HG03280 (cell line): ENCODE results near the gene GAB2.
"Not testable (repeated sequence)": the region's sequence is repeated elsewhere in the genome, so short reads cannot be mapped to it uniquely, and the experiment has no call there.

Experiments
- ATAC-seq: cut with Tn5 transposase; IDR thresholded peaks from one replicate; pipeline ENCODE4 v1.9.1; 2021; ENCODE audit warnings: mild to moderate bottlenecking, moderate library complexity; ENCODE audit not compliant: unreplicated experiment

The GAB2 gene

DNA sequence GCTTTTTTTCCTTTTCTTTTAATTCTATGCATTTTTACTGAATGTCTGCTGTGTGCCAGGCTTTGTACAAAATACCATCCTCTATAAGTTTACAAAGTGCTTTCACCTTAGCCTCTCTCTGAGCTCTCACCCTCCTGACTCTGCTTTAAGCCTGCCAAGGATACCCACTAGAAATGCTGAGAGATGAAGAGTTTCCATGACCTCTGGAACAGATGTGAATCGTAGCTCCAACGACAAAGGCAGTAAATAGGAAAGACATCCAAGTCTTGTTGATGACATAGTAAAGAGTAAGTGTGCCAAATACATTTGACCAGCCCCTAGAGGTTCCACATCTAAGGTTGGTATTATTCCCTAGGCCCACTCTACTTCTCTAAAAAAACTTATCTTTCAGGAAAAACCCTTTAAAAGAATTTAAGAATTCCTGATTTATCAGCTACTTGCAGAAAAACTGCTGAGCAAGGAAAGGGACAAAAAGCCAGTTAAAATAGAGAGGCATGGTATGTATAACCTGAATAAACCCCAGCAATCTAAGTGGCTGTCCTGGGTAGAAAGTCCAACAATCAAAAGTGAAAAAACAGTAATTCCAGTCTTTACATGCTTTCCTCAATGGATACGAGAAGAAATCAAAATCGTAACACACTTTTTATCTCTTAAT is 45.4 kb downstream of the GAB2 start:
- ATAC-seq: no peak

DNA sequence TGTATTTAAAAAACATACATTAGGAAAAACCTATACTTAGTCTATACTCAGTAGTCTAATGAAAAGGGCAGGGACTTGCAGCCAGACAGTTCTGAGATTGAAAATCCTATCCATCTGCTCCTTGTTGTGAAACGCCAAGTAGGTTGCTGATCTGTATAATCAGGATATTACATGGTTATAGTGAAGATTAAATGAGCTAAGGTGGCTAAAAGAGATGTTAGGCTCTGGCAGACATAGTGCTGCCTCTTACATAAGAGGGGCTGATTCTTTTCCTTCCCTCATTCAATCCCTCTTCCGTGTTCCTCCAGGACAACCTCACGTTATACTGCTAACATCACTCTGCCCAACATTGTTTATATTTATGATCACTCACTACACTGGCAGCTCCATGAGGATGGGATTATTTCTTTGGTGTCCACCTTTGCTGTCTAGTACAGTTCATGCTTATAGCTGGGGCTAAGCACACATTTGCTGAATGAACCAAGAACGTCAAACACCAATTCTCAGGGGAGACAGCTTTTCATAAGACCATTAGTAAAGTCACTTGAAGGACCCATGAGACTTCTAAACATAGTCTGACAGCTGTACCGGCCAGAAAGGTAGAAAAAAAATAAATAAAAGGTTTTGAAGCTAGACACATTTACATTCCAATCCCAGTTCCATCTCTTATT is 46.3 kb downstream of the GAB2 start:
- no peak for ATAC-seq

DNA sequence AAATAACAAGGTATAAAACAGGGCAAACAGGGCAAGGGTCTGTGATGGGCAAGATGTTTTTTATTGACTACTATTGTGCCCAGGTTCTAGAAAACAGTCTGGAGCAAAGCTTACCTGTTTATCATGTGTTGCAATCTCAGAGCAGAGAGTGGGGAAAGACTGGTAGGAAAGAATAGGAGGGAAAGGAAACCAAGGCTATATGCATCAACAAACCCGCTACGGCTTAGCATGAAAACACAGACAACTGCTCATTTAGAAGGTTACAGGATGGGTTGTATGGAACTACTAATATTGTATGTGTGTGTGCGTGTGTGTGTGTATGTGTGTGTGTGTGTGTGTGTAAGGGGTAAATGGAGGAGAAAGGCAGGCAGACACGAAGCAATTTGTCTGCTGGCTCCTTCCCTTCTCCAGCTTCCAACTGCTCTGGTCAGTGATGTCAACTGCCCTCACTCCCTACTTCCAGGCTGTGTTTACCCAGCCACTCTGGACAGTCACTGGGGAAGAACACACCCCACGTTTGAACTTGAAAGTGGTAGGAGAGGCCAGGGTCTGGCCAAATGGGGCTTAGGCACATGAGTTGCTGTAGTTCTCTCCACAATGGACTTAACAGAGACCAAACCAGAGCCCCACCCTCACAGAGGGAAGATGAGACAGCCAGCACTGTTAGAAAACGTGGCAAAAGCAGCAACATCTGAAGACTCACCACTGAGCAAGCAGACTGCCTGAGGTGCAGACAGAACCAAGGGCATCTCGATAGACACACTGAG is 47.0 kb downstream of the GAB2 start:
- no peak for ATAC-seq

DNA sequence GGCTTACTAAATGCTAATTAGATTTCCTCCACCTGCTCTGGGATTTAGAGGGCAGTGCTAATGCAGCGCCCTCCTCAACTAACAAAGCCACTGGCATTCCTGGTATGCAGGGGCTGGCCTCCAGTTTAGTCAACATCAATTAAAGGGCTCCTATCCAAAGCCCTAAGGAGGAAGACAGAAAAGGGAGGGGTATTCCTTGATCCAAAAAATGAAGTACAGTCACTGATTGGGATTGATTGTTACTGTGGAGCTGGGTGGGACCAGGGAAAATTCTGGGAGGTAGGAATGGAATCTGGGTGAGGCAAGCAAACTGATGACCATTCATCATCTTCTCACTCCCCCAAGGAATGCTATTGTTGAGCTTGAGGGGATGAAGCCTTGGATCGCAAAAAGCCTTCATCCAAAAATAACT is 52.2 kb downstream of the GAB2 start:
- no peak for ATAC-seq

DNA sequence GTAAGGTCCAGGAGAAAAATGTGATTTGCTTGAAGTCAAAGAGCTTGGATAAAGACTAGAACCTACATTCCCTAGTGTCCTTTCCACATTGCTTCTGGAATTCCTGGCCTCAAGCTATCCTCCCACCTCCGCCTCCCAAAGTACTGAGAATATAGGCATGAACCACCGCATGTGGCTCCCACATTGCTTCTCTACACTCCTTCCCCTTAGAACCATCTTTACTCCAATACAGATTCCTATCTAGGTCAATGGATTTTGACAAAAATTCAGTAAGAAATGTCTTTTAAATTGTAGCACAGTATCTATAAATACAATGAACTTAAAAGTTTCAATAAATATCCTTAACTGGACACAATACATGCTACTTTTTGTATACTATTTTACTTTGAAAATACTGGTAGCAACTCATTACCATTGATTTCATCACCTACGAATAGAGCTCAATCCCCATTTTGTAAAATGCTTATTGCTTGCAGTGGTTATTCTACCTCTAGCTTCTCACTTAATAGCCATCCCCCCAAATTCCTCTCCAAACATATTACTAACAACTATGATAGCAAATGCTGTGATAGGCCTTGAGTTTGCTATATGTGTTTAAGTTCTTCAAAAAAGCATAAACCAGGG is 53.4 kb downstream of the GAB2 start:
- ATAC-seq: no peak

DNA sequence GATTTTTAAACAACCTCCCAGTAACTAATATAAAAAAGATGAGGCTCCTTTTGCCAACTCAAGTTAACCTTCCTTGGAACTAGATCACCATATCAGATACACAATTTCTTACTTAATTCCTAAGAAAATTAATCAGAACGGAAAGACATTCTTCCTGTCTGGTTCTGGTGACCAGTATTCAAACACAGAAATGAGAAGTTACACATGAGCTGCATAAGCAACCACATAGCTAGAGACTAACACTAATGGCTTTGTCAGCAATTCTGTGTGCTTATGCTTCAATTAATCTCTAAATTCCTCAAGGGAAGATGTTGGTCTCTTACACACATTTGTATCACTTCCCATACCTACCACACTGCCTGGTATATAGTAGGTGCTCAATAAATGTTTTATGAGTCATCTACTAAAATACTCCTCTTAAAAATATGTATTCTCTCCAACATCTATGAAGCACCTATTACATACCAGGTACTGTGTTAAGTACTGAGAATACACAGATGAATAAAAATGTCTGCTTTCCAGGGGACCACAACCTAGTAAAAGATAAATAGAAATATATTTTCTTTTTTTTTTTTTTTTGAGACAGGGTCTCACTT is 54.5 kb downstream of the GAB2 start:
- ATAC-seq: no peak

DNA sequence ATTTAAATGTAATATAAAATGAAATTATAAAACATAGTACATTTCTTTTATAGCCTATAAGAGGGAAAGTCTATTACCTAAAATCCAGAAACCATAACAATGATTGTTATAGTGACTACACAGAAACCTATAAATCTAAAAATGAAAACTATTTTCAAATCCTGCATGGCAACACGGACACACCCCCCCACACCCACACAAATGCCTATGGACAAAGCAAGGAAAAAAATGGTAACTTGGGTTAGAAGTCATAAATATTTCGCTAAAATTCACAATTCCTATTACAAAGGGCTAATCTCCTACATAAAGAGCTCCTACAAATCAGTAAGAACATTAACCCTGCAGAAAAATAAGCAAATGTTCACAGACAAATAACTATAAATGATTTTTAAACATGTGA is 56.4 kb downstream of the GAB2 start:
- no peak for ATAC-seq

DNA sequence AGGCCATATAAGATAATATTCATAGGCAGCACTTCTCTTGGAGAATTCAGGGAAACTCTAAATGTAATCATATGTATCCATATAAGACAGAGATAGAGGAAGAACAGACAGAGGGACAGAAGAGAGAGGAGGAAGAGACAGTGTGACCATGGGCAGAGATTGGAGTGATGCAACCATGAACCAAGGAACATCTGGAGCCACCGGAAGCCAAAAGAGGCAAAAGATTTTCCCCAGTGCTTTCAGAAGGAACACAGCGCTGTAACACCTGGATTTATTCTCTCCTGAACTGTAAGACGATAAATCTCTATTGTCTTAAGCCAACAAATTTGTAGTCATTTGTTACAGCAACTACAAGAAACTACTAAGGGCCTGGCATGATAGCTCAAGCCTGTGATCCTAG is 57.7 kb downstream of the GAB2 start:
- no peak for ATAC-seq

DNA sequence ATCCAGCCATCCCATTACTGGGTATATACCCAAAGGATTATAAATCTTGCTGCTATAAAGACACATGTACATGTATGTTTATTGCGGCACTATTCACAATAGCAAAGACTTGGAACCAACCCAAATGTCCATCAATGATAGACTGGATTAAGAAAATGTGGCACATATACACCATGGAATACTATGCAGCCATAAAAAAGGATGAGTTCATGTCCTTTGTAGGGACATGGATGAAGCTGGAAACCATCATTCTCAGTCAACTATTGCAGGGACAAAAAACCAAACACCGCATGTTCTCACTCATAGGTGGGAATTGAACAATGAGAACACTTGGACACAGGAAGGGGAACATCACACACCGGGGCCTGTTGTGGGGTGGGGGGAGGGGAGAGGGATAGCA is 59.7 kb downstream of the GAB2 start:
- ATAC-seq: not testable (repeated sequence)

DNA sequence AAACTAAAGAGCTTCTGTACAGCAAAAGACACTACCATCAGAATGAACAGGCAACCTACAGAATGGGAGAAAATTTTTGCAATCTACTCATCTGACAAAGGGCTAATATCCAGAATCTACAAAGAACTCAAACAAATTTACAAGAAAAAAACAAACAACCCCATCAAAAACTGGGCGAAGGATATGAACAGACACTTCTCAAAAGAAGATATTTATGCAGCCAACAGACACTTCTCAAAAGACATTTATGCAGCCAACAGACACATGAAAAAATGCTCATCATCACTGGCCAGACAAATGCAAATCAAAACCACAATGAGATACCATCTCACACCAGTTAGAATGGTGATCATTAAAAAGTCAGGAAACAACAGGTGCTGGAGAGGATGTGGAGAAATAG is 60.2 kb downstream of the GAB2 start:
- not testable (repeated sequence) for ATAC-seq

DNA sequence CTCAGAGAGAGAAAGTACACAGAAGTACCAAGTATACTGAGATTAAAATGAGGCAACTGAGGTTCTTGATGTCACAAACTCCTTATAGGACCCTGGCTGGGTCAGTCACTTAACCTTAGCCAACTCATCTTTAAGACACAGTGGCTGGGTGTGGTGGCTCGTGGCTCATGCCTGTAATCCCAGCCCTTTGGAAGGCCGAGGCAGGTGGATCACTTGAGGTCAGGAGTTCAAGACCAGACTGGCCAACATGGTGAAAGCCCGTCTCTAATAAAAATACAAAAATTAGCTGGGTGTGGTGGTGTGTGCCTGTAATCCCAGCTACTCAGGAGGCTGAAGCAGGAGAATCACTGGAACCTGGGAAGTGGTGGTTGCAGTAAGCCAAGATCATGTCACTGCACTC is 61.9 kb downstream of the GAB2 start:
- not testable (repeated sequence) for ATAC-seq

DNA sequence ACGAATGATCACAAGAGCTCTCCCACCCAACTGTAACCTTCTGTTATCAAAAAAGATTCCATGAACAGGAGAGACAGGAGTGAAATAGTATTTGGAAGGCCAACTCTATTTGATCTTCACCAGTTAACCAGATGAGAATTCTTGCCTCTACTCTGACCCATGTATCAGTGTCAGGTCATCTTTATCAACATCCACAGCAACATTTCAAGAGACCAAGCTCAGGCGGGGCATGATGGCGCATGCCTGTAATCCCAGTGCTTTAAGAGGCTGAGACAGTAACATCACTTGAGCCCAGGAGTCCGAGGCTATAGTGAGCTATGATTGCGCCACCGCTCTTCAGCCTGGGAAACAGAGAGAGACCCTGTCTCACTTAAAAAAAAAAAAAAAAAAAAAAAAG is 62.3 kb downstream of the GAB2 start:
- no peak for ATAC-seq

DNA sequence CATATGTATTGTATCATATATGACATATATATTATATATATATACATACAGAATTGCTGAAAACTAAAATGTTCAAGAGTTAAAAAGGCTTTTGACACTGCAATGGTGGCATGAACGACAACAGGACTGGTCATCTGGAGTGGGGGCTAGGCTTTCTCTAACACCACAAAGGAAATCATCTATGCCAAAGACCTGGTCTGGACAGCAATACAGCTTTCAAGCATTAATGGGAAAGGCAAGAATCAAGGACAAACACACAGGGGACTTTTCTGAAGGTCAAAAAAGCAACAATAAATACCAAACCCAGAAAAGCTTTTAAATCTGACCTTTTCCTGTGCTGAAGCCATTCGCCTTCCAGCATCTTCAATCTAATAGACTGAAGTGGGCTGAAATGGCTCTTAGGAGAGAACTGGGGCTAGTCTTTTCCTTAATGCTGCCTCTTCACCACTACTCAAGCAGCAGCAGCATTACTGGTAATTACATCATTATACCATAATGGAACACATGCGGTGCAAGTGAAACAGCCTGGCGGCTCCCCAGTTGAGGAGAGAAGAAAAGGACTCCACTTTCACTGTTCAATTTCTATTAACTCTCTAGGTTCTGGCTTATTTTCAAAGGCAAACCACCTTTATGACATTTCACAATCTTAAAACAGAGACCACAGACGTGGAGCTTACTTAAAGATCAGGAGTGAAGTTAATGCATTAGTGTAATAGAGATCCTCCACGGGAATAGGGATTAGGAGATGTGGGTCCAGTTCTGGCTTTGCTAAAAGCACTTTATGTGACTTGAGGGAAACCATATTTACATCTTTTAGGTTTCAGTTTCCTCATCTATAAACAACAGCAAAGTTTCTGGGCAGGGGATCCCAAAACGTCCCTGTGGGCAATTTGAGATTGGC is 63.0 kb downstream of the GAB2 start:
- no peak for ATAC-seq

DNA sequence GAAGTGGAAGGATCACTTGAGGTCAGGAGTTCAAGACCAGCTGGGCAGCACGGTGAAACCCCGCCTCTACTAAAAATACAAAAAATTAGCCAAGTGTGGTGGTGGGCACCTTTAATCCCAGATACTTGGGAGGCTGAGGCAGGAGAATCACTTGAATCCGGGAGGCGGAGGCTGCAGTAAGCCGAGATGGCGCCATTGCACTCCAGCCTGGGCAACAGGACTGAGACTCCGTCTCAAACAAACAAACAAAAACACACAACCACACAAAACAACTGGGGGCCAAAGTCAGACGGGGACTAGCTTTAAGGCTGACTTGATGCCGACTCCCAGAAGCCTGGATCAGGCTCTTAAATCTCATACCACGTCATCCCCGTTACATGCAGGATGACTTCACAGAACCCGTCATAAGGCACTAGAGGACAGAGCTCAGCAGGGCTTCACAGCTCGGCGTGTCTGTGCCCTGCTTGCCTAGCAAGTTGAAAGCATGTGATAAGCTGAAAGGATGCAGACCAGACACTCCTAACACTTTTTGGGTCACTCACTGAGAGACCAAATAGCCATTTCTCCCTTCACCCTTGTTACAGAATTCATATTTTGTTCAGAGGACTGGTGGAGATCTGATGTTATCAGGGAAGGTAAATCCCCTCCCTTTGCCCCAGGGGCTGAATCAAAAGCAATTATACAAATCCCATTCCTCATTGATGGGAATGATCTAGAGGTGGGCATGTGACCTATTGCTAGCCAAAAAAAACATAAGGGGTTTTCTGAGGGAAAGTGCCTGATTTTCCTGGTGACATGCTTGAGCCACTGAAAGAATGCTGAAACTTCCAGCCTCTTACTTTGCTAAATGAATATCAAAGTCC is 65.4 kb downstream of the GAB2 start:
- ATAC-seq: no peak

DNA sequence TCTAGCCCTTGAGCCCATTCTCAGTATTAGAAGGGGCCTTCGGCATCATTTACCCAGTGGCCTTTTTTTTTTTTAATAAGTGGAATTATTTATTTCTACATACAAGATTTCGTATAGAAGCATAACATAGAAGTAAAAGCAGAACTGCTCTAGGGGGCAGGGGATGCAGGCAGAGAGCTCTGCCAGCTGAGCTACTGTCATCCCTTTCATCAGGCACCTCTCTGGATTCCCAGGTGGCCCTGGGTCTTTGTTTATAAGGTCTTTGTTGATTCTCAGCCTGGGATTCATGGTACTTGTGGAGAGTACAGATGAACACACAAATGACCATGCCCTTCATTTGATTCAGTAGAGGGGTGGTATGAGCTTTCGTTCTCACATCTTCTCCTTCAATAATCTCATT is 66.4 kb downstream of the GAB2 start:
- no peak for ATAC-seq

DNA sequence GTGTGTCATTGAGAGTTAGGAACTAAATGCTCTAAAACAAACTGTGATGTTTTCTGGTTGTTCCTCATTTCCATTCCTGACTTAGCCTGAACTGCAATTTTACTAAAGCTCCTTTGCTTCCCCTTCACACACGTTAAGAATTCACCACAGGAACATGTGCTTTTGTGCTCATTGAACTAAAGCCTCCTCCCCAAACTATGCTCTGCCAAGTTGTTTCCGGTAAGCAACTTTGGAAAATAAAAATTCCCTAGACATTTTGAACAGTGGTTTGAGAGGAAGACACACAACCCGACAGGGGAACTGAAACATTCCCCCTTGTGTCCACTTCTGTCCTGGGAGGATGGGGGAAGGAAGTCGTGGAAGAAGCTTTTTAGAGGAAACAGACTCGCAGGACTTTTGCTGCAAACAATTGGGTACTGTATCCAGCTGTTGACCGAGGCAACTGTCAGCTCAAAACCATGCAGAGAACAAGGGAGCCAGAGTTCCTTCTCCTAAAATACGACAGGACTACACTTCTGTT is 66.9 kb downstream of the GAB2 start:
- no peak for ATAC-seq

DNA sequence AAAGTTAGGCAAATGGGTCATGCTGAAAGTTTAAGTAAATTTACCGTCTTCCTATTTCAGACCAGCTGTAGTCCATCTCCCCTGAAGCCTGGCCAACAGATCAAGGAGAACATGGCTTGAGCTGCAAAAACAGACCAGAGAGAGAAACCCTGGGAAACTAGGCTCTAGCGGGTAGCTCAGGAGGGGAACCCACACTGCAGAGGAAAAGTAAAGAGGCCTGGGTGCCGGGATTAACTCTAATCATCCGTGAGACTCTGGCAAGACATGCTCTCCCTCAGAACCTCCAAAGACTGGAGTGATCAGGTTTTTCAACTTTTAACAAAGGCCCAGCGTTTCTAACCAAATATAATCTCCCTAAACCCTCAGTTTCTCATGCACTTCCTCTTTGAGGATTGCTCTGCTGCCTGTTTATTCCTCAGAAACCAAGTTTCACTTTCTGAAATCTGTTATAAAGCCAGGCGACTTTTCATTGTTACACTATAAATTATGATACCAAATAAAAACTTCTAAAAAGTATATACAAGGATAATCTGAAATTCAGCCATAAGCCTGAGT is 67.5 kb downstream of the GAB2 start:
- no peak for ATAC-seq

DNA sequence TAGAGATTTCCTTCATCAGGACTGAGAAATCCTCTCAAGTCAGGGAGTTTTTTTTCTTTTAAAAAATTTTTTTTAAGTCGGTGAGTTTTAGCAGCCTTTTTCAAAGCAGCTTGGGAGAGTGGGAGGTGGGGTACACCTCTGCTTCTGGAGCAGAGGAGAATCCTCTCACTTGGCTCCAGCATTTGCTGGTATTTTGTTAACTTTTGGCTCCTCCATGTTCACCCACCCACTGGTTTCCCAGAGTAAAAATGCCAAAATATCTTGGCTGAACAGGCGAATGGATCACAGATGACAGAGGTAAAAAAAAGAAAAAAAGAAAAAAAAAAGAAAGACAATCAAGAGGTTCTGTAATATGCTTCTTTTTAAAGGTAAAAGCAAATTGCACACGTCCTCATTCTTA is 68.0 kb downstream of the GAB2 start:
- ATAC-seq: no peak

DNA sequence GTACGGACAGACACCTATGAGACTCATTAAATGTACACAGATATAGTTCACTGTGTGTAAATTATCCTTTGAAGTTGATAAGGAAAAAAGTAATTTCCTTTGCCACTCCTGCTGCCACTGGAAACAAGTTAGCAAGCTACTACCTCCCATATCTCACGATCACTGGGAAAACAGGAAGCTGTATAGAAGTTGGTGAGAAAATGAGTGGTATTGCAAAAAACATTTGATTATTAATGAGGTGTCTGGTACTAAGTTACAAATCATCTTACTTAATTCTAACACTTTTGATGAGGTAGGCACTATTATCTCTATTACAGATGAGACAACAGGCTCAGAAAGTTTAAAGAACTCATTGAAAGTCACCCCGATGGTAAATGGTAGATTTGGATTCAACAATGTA is 68.5 kb downstream of the GAB2 start:
- ATAC-seq: no peak
